GM19463 (cell line): Measurements from ENCODE around the gene ATP11C.
"Not testable (repeated sequence)": the region's sequence is repeated elsewhere in the genome, so short reads cannot be mapped to it uniquely, and the experiment has no call there.

Source experiments
- ATAC-seq: cut with Tn5 transposase; IDR thresholded peaks from one replicate; pipeline ENCODE4 v1.9.1; 2021; ENCODE audit warnings: mild to moderate bottlenecking, moderate library complexity; ENCODE audit not compliant: unreplicated experiment

ATP11C gene

DNA sequence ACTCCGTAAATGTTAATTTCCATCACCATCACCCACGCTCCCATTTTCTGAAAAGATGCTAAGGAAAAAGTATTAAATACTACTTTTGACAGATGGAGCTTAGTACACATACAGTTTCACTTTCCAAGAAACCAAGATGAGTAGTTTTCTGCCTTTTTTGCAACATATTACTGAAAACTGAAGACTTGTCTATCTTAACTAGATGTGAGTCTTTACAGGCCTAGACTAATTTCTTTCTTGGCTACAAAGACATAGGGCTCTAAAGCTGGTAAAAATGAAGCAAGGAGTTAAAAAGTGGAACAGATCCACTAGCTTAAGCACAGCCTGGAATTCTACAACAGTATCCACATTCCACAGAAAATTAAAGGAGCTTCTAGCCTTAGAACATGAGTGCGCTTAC is 68.2 kb downstream of the ATP11C start:
- no peak for ATAC-seq

DNA sequence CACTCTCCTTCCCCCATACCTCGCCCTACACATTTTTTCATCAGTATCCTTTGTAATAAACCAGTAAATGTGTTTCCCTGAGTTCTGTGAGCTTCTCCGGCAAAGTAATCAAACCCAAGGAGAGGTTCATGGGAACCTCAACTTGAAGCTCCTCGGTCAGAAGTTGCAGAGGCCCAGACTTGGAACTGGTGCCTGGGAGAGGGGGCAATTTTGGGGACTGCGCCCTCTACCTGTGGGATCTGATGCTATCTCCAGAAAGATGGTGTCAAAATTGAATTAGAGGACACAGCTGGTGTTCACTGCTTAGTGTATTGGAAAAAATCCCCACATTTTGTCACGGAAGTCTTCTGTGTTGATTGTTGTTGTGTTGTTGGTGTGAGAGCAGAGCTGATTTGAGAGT is 70.6 kb downstream of the ATP11C start:
- ATAC-seq: no peak

DNA sequence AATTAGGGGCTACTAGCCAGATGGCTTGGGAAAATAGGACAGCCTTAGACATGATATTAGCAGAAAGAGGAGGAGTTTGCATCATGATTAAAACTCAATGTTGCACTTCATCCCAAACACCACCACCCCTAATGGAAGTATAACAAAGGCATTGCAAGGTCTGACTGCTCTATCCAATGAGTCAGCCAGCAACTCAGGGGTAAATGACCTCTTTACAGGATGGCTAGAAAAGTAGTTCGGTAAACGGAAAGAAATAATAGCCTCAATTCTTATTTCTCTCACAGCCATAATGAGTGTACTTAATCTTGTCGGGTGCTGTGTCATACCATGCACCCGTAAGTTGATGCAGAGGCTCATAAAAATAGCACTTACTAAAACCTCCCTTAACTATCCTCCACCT is 76.0 kb downstream of the ATP11C start:
- not testable (repeated sequence) for ATAC-seq

DNA sequence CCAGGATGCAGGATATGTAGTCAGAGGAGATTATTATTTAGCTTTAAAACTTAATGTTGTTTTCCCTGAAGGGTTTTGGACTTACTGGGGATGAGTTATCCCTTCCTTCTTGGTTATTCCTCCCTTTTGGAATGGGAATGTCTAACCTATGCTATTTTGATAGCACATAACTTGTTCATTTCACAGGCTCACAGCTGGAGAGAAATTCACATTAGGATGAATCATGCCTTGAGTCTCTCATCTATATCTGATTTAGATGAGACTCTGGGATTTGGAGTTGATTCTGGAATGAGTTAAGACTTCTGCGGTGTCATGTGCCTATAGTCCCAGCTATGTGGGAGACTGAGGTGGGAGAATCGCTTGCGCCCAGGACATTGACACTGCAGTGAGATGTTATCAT is 81.1 kb downstream of the ATP11C start:
- no peak for ATAC-seq

DNA sequence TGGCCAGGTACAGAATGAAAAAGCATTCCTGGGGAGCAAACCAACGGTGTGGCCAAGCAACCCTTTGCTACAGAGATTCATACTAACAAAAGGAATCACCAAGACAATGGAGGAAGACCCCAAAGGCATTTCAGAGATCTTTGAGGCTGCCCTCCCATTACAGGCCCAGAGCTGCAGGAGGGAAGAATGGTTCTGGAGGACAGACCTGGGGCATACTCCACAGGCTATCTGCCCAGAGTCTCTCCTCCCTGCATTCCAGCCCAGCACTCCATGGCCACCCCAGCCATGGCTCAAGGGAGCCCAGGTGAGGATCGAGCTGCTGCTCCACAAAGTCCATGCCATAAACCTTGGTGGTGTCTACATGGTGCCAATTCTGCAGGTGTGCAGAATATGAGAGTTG is 81.9 kb downstream of the ATP11C start:
- no peak for ATAC-seq

DNA sequence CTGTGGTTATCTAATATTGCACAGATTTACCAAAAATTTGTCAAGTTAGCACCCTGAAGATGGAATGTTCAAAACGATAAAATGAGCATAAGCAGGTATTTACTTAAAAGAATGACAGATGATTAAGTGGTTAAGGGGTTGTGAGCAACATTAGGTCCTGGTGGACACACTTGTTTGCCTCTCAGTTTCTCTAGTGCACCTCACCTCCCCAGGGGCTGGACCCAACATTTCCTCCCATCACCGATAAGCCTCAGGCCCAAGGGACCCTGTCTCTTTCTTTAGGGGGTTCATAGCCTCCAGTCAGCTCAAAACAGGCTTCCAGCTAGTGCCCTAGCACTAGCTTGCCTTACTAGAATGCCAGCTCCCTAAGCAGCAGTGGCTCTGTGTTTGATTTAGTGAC is 88.0 kb downstream of the ATP11C start:
- ATAC-seq: peak; percentile 50

DNA sequence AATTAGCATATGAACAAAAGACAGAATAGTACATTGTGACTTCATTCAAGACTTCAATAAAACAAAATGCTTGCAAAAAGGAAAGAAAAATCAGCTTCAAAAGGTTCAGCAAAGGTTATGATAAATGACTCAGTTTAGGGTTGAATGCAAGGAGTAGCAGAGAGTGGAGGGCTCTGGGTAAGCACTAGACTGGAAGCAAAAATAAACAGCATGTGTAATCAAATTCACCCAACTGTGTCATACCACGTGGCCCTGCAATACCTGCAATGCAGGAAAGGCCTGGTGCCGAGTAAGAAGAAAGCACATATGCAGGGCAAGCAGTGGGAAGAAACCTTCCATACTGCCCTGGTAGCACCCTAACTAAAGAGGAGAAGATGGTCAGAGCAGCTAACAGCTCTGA is 88.7 kb downstream of the ATP11C start:
- ATAC-seq: peak; percentile 59

DNA sequence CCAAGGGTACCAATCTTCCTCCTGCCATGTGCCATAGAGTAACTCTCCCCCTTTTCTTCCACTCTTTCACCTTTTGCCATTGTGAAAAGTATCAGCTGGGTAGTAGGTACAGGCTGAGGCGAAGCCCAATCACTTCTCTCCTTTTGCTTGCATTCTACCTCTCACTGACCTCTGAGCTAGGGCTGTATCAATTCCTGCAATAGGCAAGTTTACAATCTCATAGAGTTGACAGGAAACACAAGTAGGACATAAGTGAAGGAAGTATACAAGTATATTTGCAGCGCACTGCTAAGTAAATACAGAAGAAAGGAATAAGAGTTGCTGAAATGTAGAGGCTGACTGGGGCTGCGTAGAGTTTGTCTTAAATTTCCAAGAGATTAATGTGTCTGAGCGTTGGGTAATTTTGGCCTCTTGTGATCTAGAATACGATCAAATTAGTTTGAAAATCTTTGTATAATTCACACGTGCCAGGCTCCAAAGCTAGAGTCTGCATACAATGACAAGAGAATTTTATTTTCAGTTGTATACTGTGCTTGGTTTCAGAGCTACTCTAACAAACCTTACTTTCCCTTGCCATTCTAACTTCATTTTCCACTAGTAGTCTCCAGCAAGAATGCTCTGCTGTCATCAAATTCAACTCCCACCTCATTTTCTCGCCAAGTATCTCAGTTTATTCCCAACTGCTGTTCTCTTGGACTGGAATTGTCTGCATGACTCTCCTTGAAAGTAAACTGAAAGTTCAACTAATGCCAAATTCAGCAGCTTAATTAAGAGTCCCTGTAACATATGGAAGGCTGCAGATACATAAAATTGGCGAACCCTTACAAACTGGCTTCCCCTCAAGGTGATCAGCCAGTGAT is 90.3 kb downstream of the ATP11C start:
- ATAC-seq: no peak

DNA sequence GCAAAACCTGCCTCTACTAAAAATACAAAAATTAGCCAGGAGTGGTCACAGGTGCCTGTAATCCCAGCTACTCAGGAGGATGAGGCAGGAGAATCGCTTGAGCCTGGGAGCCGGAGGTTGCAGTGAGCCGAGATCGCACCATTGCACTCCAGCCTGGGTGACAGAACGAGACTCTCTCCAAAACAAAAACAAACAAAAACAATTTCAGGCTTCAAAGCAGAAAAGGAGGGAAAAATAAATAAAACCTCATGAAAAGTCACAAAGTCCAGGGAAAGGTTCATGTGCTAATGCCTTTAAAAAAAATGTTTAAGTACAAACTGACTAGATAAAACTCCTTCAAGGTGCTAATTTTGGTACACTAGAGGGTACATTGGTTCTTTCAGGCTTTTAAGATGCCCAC is 96.5 kb downstream of the ATP11C start:
- ATAC-seq: not testable (repeated sequence)

DNA sequence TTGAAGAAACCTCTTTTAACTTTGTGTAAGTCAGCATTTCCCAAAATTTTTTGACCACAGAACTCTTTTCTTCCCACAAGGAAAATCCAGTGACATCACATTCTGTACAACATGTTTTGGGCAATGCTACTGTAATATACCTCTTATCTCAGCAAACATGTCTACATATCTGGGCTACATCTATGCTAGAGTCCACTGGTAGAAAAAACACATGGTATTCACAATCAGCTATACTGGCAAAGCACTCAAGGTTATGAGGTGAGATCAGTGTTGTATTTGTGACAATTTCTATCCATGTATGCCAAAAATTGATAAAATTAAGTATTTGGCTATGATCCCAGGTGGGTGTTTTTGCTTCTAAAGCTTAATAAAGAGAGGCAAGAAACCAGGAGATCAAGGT is 98.0 kb downstream of the ATP11C start:
- ATAC-seq: no peak

DNA sequence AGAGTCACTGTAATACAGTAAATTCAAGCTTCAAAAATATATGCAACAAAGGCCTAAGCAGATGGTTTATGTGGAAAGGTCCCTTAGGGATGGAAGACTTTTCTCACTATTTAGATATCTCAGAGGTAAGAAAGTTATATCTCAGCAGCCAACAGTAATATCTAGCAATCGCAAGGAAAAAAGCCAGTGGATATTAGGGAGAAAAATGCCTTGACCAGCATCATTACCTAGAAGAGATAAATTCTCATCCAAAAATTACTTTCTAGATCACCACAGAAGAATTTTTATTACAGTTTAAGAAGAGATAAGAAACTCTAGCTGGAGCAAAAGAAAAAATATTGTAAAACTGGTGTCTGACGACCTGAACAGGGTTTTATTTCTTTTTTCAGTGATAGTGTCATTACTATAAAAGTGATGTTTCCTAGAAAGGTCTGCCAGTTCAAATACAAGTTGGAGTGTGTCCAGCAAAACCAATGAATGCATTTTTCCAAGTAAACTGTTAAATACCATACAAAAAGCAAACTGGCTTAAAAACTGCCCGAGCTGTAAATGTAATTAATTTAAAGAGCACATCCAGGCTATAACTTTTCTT is 100.0 kb downstream of the ATP11C start:
- ATAC-seq: no peak

DNA sequence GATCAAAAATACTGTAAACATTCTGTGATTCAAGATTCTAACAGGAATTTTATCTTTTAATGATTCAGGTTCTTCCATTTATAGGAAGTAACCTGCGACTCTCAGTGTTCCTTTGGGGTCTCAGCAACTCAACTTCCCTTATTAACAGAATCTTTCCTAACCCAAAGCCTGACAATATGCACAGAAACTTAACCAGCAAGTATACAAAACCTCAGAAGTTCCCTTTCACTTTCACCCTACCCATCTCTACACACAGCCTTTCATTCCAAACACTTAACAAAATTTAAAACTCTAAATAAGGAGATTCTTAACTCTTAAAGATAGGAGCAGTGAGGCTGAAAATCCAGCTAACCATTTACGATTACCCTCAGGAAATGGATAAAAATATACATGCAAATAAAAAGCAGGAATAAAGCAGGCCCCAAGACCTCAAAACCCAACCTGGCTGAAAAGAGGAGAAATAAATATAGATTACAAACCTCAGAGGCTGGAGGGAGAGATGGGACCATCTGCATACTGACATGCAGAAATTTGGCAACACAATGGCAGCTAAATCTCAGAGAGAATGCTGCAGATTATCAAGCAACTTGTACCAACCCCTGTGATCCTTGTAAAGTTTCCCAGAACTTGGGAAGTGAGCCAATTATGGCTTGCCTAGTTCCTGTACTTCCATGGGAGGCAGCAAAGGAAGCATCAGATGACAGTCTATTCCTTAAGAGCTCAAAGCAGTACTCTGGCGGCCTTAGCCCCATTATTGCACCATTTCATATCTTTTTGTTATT is 101.0 kb downstream of the ATP11C start:
- peak; percentile 70 for ATAC-seq

DNA sequence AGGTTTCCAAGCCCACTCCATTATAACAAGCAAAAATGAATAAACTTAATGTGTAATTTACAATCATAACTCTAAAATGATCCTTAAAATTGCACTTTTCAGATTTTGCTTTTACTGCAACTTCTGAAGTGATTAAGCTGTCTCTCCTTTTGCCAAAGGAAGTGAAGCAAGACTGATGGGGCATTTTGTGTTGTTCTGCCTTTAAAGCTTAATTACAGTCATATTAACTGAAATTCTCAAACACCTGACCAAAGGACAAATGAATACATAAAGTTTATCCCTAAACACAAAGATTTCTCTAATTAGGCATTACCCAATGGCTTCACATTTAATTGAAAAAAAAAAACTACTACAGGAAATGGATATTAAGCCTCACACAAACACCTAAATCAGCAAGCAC is 101.8 kb downstream of the ATP11C start:
- ATAC-seq: no peak

DNA sequence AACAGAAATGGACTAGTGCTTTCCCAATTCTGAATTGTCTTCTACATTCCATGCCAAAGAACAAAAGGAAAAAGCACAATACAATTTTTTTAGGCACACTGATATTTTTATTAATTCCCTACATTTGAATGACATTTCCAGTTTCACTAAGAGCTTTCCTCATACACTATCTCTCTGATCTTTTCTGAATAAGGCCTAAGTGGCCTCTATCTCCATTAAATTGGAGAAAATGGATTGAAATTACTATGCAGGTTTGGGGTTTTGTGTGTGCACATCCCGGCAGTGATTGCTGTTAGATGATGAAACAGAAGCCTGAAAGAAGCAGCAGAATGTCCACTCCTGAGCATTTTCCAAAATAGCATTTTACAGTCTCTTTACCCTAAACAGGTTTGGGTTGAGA is 104.0 kb downstream of the ATP11C start:
- ATAC-seq: no peak

DNA sequence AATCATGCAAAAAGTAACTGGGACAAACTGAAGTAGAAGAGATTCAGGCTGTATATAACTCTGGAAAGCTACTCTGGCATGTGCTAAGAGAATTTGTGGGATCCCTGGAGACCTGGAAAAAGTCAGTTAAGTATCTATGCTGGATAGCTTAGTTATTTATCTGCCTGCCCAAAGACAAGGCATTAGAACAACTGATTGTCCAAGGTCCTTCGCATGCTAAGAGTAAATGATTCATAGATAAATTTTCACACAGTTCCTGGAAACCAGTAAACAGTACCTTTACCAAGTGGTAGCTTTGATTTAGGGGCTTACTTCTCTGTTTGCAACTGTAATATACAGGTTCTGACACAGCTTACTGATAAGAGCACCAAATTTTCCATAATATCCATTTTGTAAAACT is 104.8 kb downstream of the ATP11C start:
- ATAC-seq: no peak

DNA sequence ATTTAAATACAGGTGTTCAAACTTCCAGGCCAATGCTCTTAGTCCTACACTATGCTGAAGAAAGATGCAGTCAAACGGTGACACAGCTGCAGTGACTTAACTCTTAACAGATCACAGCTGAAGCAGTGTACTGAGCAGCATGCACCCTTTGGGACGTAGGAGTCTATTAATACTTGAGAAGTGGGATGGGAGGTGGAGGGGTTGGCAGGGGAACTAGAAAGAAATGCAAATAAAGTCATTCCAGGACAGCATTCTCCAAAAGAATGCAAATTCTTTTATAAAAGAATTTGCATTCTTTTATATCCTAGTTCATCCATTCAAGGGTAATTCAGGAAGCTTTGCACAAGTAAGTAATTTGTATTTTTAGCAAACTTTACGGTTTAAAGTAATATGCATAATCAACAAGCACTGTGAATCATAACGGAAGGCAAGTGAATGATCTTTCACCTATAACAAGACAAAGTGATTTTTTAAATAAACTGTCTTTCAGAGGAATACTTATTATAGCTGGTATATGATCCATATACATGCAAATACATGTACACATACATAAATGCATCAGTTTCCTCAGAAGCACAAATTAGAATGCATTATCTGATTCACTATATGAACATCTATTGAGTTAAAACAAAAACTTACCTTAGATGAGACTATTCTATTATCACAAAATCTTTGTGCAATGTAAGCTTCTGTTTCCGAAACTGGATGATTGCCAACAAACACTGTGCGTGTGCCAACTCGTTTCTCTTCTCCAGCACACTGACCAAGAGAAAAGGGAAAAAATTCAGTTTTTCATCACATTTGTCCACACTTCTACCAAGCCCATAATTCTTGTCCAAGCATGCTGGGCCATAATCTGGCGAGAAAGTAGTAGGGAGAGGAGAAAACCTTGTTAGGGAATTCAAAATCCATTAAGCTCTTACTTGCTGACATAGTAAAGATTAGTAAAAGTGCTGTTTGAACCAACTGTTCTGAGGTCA is 106.5 kb downstream of the ATP11C start:
- peak; percentile 55 for ATAC-seq

DNA sequence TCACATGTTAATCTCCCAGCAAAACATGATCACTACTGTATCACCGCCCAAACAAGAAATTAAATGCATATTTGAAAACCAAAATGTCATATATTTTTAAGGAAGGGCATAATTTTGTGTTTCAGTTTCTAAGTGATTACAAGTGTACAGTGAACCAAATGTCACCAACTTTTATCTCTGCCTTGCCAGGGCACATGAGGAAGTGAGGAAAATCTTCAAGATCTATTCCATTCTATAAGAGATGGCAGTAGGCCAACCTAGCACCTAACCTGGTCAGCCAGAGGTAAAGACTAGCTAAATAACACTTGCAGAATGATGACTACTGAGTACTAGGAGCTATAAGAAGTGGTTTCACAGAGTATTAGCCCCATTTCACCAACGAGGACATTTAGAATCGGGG is 107.2 kb downstream of the ATP11C start:
- ATAC-seq: peak; percentile 33

DNA sequence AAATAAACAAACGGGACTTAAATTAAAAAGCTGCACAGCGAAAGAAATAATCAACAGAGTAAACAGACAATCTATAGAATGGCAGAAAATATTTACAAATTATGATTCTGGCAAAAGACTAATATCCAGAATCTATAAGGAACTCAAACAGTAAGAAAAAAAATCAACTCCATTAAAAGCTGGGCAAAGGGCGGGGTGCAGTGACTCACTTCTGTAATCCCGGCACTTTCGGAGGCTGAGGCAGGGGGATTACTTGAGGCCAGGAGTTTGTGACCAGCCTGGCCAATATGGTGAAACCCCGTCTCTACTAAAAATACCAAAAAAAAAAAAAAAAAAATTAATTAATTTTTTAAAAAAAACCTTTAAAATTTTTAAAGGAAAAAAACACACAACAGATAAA is 109.0 kb downstream of the ATP11C start:
- ATAC-seq: no peak

DNA sequence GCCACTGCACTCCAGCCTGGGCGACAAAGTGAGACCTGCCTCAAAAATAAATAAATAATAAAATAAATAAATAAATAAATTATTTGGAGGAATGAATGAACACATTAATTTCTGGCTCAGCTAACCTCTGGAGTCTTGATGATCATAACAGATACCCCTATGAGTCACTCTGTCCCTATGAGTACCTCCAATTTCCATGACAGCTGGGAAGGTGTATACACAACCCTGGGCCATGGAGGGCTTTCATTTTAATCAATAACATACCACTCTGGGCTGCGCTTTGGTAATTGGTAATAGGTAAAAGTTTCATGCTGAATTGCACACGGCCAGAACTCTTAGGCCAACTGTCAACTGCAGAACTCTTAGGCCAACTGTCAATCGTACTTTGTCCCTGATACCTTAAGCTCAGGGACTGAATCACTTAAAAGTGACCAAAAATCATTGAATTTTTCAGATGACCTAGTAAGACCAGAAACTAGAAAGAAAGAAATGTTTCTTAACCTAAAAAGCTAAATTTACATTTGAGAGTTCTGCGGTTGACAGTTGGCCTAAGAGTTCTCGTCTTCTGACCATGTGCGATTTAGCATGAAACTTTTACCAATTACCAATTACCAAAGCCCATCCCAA is 112.4 kb downstream of the ATP11C start:
- ATAC-seq: no peak

DNA sequence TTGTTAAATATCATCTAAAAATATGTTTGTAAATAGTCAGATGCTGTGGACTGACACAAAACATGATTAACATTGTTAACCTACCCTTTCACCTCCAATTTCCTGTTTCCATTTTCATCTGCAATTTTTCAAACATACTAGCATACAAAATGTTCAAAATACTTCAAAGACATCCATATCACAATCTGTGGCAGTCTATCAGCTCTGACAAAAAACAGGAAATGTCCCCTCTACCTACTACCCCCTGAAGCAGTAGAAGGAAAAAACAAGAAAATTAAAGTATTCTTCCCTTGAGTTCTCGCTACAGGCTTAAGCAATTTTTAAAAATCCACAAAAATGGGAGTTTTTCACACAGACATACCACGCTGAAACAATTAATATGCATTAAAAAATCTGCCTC is 116.6 kb downstream of the ATP11C start:
- no peak for ATAC-seq
